HepG2 (cell line): ENCODE results near the gene XRN1. TPM values are rescaled to one million over a fixed set of nuclear protein-coding genes. Genes with fewer than 3 reads are reported as not detected.

ENCODE experiments used
- AGO1 ChIP-seq: fragments of 200-400 bp; formaldehyde crosslinking; IDR thresholded peaks from 2 replicates; pipeline ENCODE4 v1.6.1; 2017; ENCODE audit warnings: mild to moderate bottlenecking, low read depth, low read length, moderate library complexity; ENCODE audit not compliant: poor library complexity, severe bottlenecking
- CREB3 ChIP-seq: sonication (generic); formaldehyde crosslinking; IDR thresholded peaks from 2 replicates; pipeline ENCODE4 v1.5.0; 2020; ENCODE audit warnings: missing genetic modification reagents
- DDIT3 ChIP-seq: sonication (generic); formaldehyde crosslinking; IDR thresholded peaks from 2 replicates; pipeline ENCODE4 v1.4.0; 2020; ENCODE audit warnings: mild to moderate bottlenecking, missing genetic modification reagents
- EED ChIP-seq: sonication (generic); formaldehyde crosslinking; IDR thresholded peaks from 2 replicates; pipeline ENCODE4 v1.5.0; 2020; ENCODE audit warnings: mild to moderate bottlenecking, missing genetic modification reagents
- HES4 ChIP-seq: sonication (generic); formaldehyde crosslinking; IDR thresholded peaks from 2 replicates; pipeline ENCODE4 v1.9.0; 2021; ENCODE audit warnings: mild to moderate bottlenecking, missing genetic modification reagents, borderline replicate concordance
- HMGXB4 ChIP-seq, 2 experiments: sonication (generic) in 1 of 2; formaldehyde crosslinking in 1 of 2; IDR thresholded peaks; 2 replicates each; pipeline versions ENCODE4 v1.4.0 to v1.6.1; 2018 to 2020; ENCODE audit warnings: missing genetic modification reagents in 2 of 2, borderline replicate concordance in 1 of 2, low read depth in 1 of 2, mild to moderate bottlenecking in 1 of 2, missing biosample characterization in 1 of 2
- JARID2 ChIP-seq: sonication (generic); formaldehyde crosslinking; IDR thresholded peaks from 2 replicates; pipeline ENCODE4 v1.8.1; 2023; ENCODE audit warnings: missing genetic modification reagents, inconsistent platforms; ENCODE audit not compliant: insufficient replicate concordance
- KLF11 ChIP-seq: IDR thresholded peaks from 2 replicates; pipeline ENCODE4 v1.6.1; 2016; ENCODE audit warnings: missing compliant biosample characterization
- MAX ChIP-seq: IDR thresholded peaks from 2 replicates; pipeline ENCODE4 v1.6.1; 2012; ENCODE audit warnings: inconsistent platforms
- NCOA2 ChIP-seq: sonication (generic); formaldehyde crosslinking; IDR thresholded peaks from 2 replicates; pipeline ENCODE4 v1.8.0; 2022; ENCODE audit warnings: inconsistent platforms
- POGZ ChIP-seq: sonication (generic); formaldehyde crosslinking; IDR thresholded peaks from 2 replicates; pipeline ENCODE4 v1.4.0; 2020; ENCODE audit warnings: mild to moderate bottlenecking, missing genetic modification reagents
- RAD21 ChIP-seq: fragments of 450-650 bp; formaldehyde crosslinking; IDR thresholded peaks from 2 replicates; pipeline ENCODE4 v1.5.0; 2020; ENCODE audit warnings: mild to moderate bottlenecking
- SKI ChIP-seq: fragments of 450-650 bp; IDR thresholded peaks from one replicate; pipeline ENCODE4 v1.6.1; 2018; ENCODE audit warnings: mild to moderate bottlenecking; ENCODE audit not compliant: partially characterized antibody
- STAT5B ChIP-seq: sonication (generic); formaldehyde crosslinking; IDR thresholded peaks from 2 replicates; pipeline ENCODE4 v1.4.0; 2020; ENCODE audit warnings: missing genetic modification reagents
- YY1 ChIP-seq: IDR thresholded peaks from 2 replicates; pipeline ENCODE4 v1.6.1; 2011; ENCODE audit warnings: low read length, low read depth, moderate library complexity, mild to moderate bottlenecking; ENCODE audit not compliant: insufficient read depth, insufficient replicate concordance
- ZKSCAN5 ChIP-seq: sonication (generic); formaldehyde crosslinking; IDR thresholded peaks from 2 replicates; pipeline ENCODE4 v1.5.1; 2020; ENCODE audit warnings: mild to moderate bottlenecking, missing genetic modification reagents
- ZNF12 ChIP-seq: sonication (generic); formaldehyde crosslinking; IDR thresholded peaks from 2 replicates; pipeline ENCODE4 v1.5.0; 2020; ENCODE audit warnings: missing genetic modification reagents
- ZNF18 ChIP-seq: sonication (generic); formaldehyde crosslinking; IDR thresholded peaks from 2 replicates; pipeline ENCODE4 v1.8.0; 2022; ENCODE audit warnings: mild to moderate bottlenecking, missing genetic modification reagents; ENCODE audit not compliant: insufficient replicate concordance
- ZNF607 ChIP-seq: sonication (generic); formaldehyde crosslinking; IDR thresholded peaks from 2 replicates; pipeline ENCODE4 v1.5.1; 2020; ENCODE audit warnings: missing genetic modification reagents, mild to moderate bottlenecking, borderline replicate concordance
- ZSCAN9 ChIP-seq: IDR thresholded peaks from 2 replicates; pipeline ENCODE4 v1.6.1; 2016; ENCODE audit warnings: borderline replicate concordance
- ZXDC ChIP-seq: sonication (generic); formaldehyde crosslinking; IDR thresholded peaks from 2 replicates; pipeline ENCODE4 v1.5.0; 2020; ENCODE audit warnings: mild to moderate bottlenecking, missing genetic modification reagents
- polyA plus RNA-seq, 8 experiments: library from polyadenylated mRNA; depleted of rRNA in 3 of 8; stranded (reverse) in 7 of 8; unstranded in 1 of 8; fragments of >200 nt; fragmentation: Illumina TruSeq in 4 of 8; extraction: Trizol in 4 of 8; gene quantifications; 2 replicates each; pipeline versions ENCODE4 v1.2.1 to v1.2.3, GENCODE V29; 2011 to 2016; ENCODE audit warnings: low read depth in 4 of 8, missing spikeins in 1 of 8, mixed read lengths in 1 of 8; ENCODE audit not compliant: insufficient read depth in 1 of 8
- total RNA-seq, 5 experiments: library from RNA; depleted of rRNA; stranded (reverse); fragments of >200 nt; fragmentation: Illumina TruSeq; extraction: Trizol; gene quantifications; 2 replicates each; pipeline ENCODE4 v1.2.3, GENCODE V29; 2016; ENCODE audit warnings: low read depth in 1 of 5

Gene XRN1
- total and polyA plus RNA-seq, 2 of the 13 experiments (the other 11 are each of a cell fraction or from before 2014, with no cell fraction given), result 13.2 to 13.3 TPM

GRCh38 chr3:142447852-142448823 lies at the start of gene XRN1 (continued):
- peak; percentile 82 for TF ChIP-seq YY1
- no peak for TF ChIP-seq HES4 (CRISPR knock-in tag)
- no peak for TF ChIP-seq ZKSCAN5
- no peak for TF ChIP-seq ZNF12
- TF ChIP-seq ZXDC, result no peak
- TF ChIP-seq RAD21 (CRISPR knock-in tag), result peak; percentile 18; the same call in 1 of the 2 replicates
- TF ChIP-seq DDIT3 (CRISPR knock-in tag), result no peak
- peak; percentile 54 for TF ChIP-seq SKI
- no peak for TF ChIP-seq JARID2 (CRISPR knock-in tag)
- TF ChIP-seq EED (CRISPR knock-in tag), result no peak
- no peak for TF ChIP-seq KLF11 (CRISPR knock-in tag)
- no peak for TF ChIP-seq CREB3
- peak; percentile 57 for TF ChIP-seq AGO1
- peak; percentile 80; the same call in 1 of the 2 replicates for TF ChIP-seq ZSCAN9
- no peak for TF ChIP-seq ZNF18 (CRISPR knock-in tag)
- no peak for TF ChIP-seq STAT5B
- peak; percentile 60; the same call in 1 of the 2 replicates for TF ChIP-seq MAX
- peak; percentile 93 for TF ChIP-seq POGZ
- TF ChIP-seq NCOA2 (CRISPR knock-in tag), result 0 out of 2 replicates have a peak, but pooled peaks have one; percentile 41
- TF ChIP-seq HMGXB4 (CRISPR knock-in tag; IDR thresholded peaks at IDR 0.05; ENCODE audit: borderline replicate concordance in 1 of 2, low read depth in 1 of 2), result peak; percentile 76 to 80; a peak in 2 of 4 replicates
- TF ChIP-seq ZNF607 (CRISPR knock-in tag), result no peak
